ENCODE results near the gene HCFC1R1.

HCFC1R1 gene

GRCh38 chr16:3065069-3065741, 41.5 kb upstream of the HCFC1R1 start, which contains the start of gene IL32 (continued):
- TF ChIP-seq ZNF391 (tag by site-specific recombination; IDR thresholded peaks at IDR 0.05; ENCODE audit: borderline replicate concordance, low read depth) (no peak), ZNF362 (tag by site-specific recombination; IDR thresholded peaks at IDR 0.05) (no peak), ZNF596 (tag by site-specific recombination; IDR thresholded peaks at IDR 0.05) (no peak), ZEB2 (tag by site-specific recombination; IDR thresholded peaks at IDR 0.05) (0 out of 2 replicates have a peak, but pooled peaks have one; percentile 31), ZNF558 (tag by site-specific recombination; IDR thresholded peaks at IDR 0.05) (no peak), ZBTB21 (tag by site-specific recombination; IDR thresholded peaks at IDR 0.05) (0 out of 2 replicates have a peak, but pooled peaks have one; percentile 27), ZNF600 (tag by site-specific recombination; IDR thresholded peaks at IDR 0.05) (peak; percentile 90), BCL11B (tag by site-specific recombination; IDR thresholded peaks at IDR 0.05; ENCODE audit: low read depth) (no peak), SP2 (tag by site-specific recombination; IDR thresholded peaks at IDR 0.05) (peak; percentile 41), KLF17 (tag by site-specific recombination; IDR thresholded peaks at IDR 0.05) (0 out of 2 replicates have a peak, but pooled peaks have one; percentile 50), ZNF473 (tag by site-specific recombination; IDR thresholded peaks at IDR 0.05) (no peak), ZNF585B (tag by site-specific recombination; IDR thresholded peaks at IDR 0.05) (no peak), ZFHX2 (tag by site-specific recombination; conservative IDR thresholded peaks at IDR 0.05) (peak; percentile 42), ZNF664 (tag by site-specific recombination; IDR thresholded peaks at IDR 0.05) (no peak), ZNF660 (tag by site-specific recombination; IDR thresholded peaks at IDR 0.05) (no peak), ZNF544 (tag by site-specific recombination; IDR thresholded peaks at IDR 0.05) (no peak), ZNF768 (tag by site-specific recombination; IDR thresholded peaks at IDR 0.05) (no peak), ZNF274 (IDR thresholded peaks at IDR 0.05; ENCODE audit: low read length) (no peak), ZNF274 (tag by site-specific recombination; IDR thresholded peaks at IDR 0.05; ENCODE audit: borderline replicate concordance) (no peak), SP3 (tag by site-specific recombination; IDR thresholded peaks at IDR 0.05) (no peak), ZFP69B (tag by site-specific recombination; IDR thresholded peaks at IDR 0.05) (0 out of 2 replicates have a peak, but pooled peaks have one; percentile 42), PRDM1 (tag by site-specific recombination; IDR thresholded peaks at IDR 0.05) (peak; percentile 85), ZNF324 (tag by site-specific recombination; IDR thresholded peaks at IDR 0.05) (0 out of 2 replicates have a peak, but pooled peaks have one; percentile 49), ZNF366 (tag by site-specific recombination; conservative IDR thresholded peaks at IDR 0.05) (no peak), INSM2 (tag by site-specific recombination; IDR thresholded peaks at IDR 0.05) (0 out of 2 replicates have a peak, but pooled peaks have one; percentile 41), ZNF692 (tag by site-specific recombination; IDR thresholded peaks at IDR 0.05) (peak; percentile 45; the same call in 1 of the 2 replicates), ZNF157 (tag by site-specific recombination; IDR thresholded peaks at IDR 0.05) (no peak), KLF1 (tag by site-specific recombination; IDR thresholded peaks at IDR 0.05) (peak; percentile 41; the same call in 1 of the 2 replicates), KLF8 (tag by site-specific recombination; IDR thresholded peaks at IDR 0.05) (no peak)

Measured in HEK293 (cell line).